Suppressor macrophage (primary cell): ENCODE results near the gene SPTBN2.

Experiments used
- DNase-seq, 4 experiments: peaks; one replicate each; pipeline ENCODE4 v3.0.0-alpha.2; 2020 to 2022
- total RNA-seq, 17 experiments: gene quantifications; one replicate each; lab custom pipeline; 2026; ENCODE audit warnings: mixed read lengths in 6 of 17, inconsistent platforms in 3 of 17; lab: John Stamatoyannopoulos, UW

Gene SPTBN2
- total RNA-seq, result 3.7 to 30.7 (median 13.0) reads per million in 17 experiments

GRCh38 chr11:66728693-66729385 is at the start of gene SPTBN2:
Gene SPTBN2, minus strand, starts transcription at chr11:66729216. Its CDS starts 7,976 bp downstream, at chr11:66721240.
- peak in 2 of 4 experiments; percentile 18 to 37 for DNase-seq

- no peak for DNase-seq
Measured at GRCh38 chr11:66768818-66769217, 39.8 kb upstream of the SPTBN2 start.

GRCh38 chr11:66768088-66768521 is 39.1 kb upstream of the SPTBN2 start:
- peak in 1 of 4 experiments; percentile 7 for DNase-seq

- DNase-seq, result no peak
Measured at GRCh38 chr11:66767666-66768065, 38.6 kb upstream of the SPTBN2 start.

GRCh38 chr11:66766681-66767080 is 37.7 kb upstream of the SPTBN2 start:
- DNase-seq, result no peak

GRCh38 chr11:66762088-66762487 is 33.1 kb upstream of the SPTBN2 start:
- no peak for DNase-seq

- DNase-seq, result no peak
Measured at GRCh38 chr11:66752148-66752547, 23.1 kb upstream of the SPTBN2 start.

- DNase-seq, result no peak
Measured at GRCh38 chr11:66749091-66749490, 20.1 kb upstream of the SPTBN2 start.

- no peak for DNase-seq
Measured at GRCh38 chr11:66747480-66747879, 18.5 kb upstream of the SPTBN2 start.

GRCh38 chr11:66745356-66746235 is 16.6 kb upstream of the SPTBN2 start:
- DNase-seq, result peak in 1 of 4 experiments; percentile 35

- DNase-seq, result peak; percentile 85 to 95 (median 92)
Measured at GRCh38 chr11:66744485-66745355, 15.7 kb upstream of the SPTBN2 start.

GRCh38 chr11:66743271-66743968 is 14.4 kb upstream of the SPTBN2 start:
- no peak for DNase-seq

GRCh38 chr11:66741153-66741552 is 12.1 kb upstream of the SPTBN2 start:
- peak in 1 of 4 experiments; percentile 30 for DNase-seq

- DNase-seq, result no peak
Measured at GRCh38 chr11:66739983-66740382, 11.0 kb upstream of the SPTBN2 start.

GRCh38 chr11:66734215-66734614 is 5.2 kb upstream of the SPTBN2 start:
- DNase-seq, result no peak

GRCh38 chr11:66729447-66729846 is 431 bp upstream of the SPTBN2 start:
- no peak for DNase-seq

- DNase-seq, result peak in 2 of 4 experiments; percentile 37 to 49
Measured at GRCh38 chr11:66728038-66728692, 851 bp downstream of the SPTBN2 start.

- peak; percentile 51 to 81 (median 66) for DNase-seq
Measured at GRCh38 chr11:66727282-66728037, 1.6 kb downstream of the SPTBN2 start.

GRCh38 chr11:66725647-66726046 is 3.4 kb downstream of the SPTBN2 start:
- no peak for DNase-seq

GRCh38 chr11:66725114-66725513 is 3.9 kb downstream of the SPTBN2 start:
- DNase-seq, result no peak
